Dendritic cell treated with granulocyte-macrophage colony-stimulating factor and Interleukin-4, amounts not matched to agents 40 ng/mL and 50 ng/mL, for 4 days (primary cell): Measurements from ENCODE around the gene SERPINB2.

Experiments
- H3K27ac Mint-ChIP-seq: one replicate; pipeline ENCODE4 v1.8.0; 2022; ENCODE audit warnings: mild to moderate bottlenecking, mixed read lengths
- H3K27me3 Mint-ChIP-seq: one replicate; pipeline ENCODE4 v1.8.0; 2022; ENCODE audit warnings: mild to moderate bottlenecking, mixed read lengths
- H3K36me3 Mint-ChIP-seq: one replicate; pipeline ENCODE4 v1.8.0; 2022; ENCODE audit warnings: low read depth, mixed read lengths
- H3K4me1 Mint-ChIP-seq: one replicate; pipeline ENCODE4 v1.8.0; 2022; ENCODE audit warnings: low read depth, mixed read lengths
- H3K4me3 Mint-ChIP-seq: one replicate; pipeline ENCODE4 v1.8.0; 2022; ENCODE audit warnings: mild to moderate bottlenecking, moderate library complexity, mixed read lengths
- H3K9me3 Mint-ChIP-seq: one replicate; pipeline ENCODE4 v1.8.0; 2022; ENCODE audit warnings: mixed read lengths
- intact Hi-C: fragments of 100-400 bp; cut with micrococcal nuclease; formaldehyde crosslinking; loops from one replicate; pipeline ENCODE4 v1.15.0; 2022

The SERPINB2 gene

GRCh38 chr18:63872586-63872985 lies 14.9 kb upstream of the SERPINB2 start:
- intact Hi-C loops = no loop called here
- peaks cover 22% of the 10 kb centered on the region for H3K4me1 Mint-ChIP-seq
- peaks cover 16% of the 10 kb centered on the region for H3K9me3 Mint-ChIP-seq
- no peak overlapping the region for H3K4me3 Mint-ChIP-seq
- no peak overlapping the region for H3K27ac Mint-ChIP-seq
- H3K27me3 Mint-ChIP-seq = no peaks in the 10 kb centered on the region
- H3K36me3 Mint-ChIP-seq = no peaks in the 10 kb centered on the region

GRCh38 chr18:63878343-63878742 lies 9.2 kb upstream of the SERPINB2 start:
- Mint-ChIP-seq H3K9me3 (no peaks in the 10 kb centered on the region), H3K27ac (no peak overlapping the region), H3K4me1 (peaks cover 30% of the 10 kb centered on the region), H3K36me3 (no peaks in the 10 kb centered on the region), H3K27me3 (no peaks in the 10 kb centered on the region), H3K4me3 (no peak overlapping the region)
- intact Hi-C loops = no loop called here

DNA sequence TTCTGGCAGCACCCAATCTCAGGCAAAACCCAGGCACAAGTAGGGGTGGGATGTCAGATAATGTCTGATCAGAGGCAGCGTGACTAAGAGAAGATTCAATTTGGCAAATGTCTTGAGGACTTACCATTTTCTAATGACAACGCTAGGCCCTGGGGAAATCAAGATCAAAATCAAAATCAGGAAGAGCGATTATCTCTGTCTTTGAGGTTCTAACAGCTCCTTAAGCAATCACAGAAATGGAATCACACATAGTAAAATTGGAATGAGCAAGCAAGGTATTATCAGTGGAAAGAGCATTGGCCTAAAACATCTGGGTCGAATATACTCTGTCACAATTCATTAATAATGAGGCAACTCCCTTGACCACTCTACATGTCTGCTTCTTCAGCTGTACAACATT lies 8.6 kb upstream of the SERPINB2 start:
- no peak overlapping the region for H3K27ac Mint-ChIP-seq
- no peaks in the 10 kb centered on the region for H3K36me3 Mint-ChIP-seq

GRCh38 chr18:63879709-63880108 lies 7.8 kb upstream of the SERPINB2 start:
- H3K4me3 Mint-ChIP-seq = no peak overlapping the region
- H3K4me1 Mint-ChIP-seq = peaks cover 36% of the 10 kb centered on the region
- H3K36me3 Mint-ChIP-seq = no peaks in the 10 kb centered on the region
- no peaks in the 10 kb centered on the region for H3K9me3 Mint-ChIP-seq
- no peak overlapping the region for H3K27ac Mint-ChIP-seq
- intact Hi-C loops = no loop called here
- H3K27me3 Mint-ChIP-seq = no peaks in the 10 kb centered on the region

More for the DNA sequence above, 8.6 kb upstream of the SERPINB2 start:
- H3K4me1 Mint-ChIP-seq = peaks cover 30% of the 10 kb centered on the region
- H3K9me3 Mint-ChIP-seq = no peaks in the 10 kb centered on the region
- H3K27me3 Mint-ChIP-seq = no peaks in the 10 kb centered on the region
- H3K4me3 Mint-ChIP-seq = no peak overlapping the region
- intact Hi-C loops = no loop called here

DNA sequence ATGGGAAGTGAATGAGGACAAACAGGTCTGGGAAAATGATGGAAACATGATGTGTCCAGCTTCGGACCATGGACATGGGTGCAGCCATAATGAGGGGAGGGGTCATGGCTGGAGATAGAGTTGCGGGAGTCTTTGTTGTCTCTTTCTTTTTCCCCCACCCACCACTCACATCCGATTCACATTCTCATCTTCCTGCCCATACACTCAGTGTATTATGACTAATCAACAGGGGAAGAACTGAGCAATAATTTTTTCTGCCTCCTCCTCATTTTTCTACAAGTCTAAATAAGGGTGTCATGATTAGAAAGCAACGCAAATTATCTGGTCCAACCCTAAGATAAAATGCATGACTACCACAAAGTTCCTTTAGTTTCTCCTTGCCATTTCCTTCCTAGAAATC lies 5.7 kb upstream of the SERPINB2 start:
- intact Hi-C loops = no loop called here
- peaks cover 42% of the 10 kb centered on the region for H3K4me1 Mint-ChIP-seq
- no peaks in the 10 kb centered on the region for H3K9me3 Mint-ChIP-seq
- no peaks in the 10 kb centered on the region for H3K36me3 Mint-ChIP-seq
- no peak overlapping the region for H3K4me3 Mint-ChIP-seq
- no peaks in the 10 kb centered on the region for H3K27me3 Mint-ChIP-seq
- no peak overlapping the region for H3K27ac Mint-ChIP-seq

GRCh38 chr18:63882333-63883141 lies 5.0 kb upstream of the SERPINB2 start:
- intact Hi-C loops = no loop called here
- Mint-ChIP-seq H3K9me3 (no peaks in the 10 kb centered on the region), H3K27me3 (no peaks in the 10 kb centered on the region), H3K4me1 (peaks cover 44% of the 10 kb centered on the region), H3K36me3 (no peaks in the 10 kb centered on the region), H3K4me3 (no peak overlapping the region), H3K27ac (no peak overlapping the region)

DNA sequence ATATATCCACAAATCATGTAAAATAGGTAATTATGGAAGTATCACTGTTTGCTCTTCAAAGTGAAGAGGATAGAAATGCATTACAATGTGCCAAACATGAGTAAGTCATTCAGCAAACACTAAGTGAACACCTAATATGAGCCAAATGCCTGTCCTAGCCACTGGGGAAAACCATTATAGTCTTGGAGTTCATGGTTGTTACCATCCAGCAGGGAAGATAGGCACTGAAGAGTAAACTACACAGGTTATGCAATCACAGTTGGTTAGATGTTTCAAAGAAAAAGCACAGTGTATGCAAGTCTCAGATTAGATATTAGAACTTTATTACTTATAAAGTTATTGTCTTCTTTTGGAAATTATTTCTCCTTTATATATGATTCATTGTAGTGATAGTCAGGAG lies 3.9 kb upstream of the SERPINB2 start:
- H3K27ac Mint-ChIP-seq = no peak overlapping the region
- H3K4me1 Mint-ChIP-seq = peaks cover 46% of the 10 kb centered on the region
- no peaks in the 10 kb centered on the region for H3K9me3 Mint-ChIP-seq
- intact Hi-C loops = no loop called here
- H3K36me3 Mint-ChIP-seq = no peaks in the 10 kb centered on the region
- no peak overlapping the region for H3K4me3 Mint-ChIP-seq
- H3K27me3 Mint-ChIP-seq = no peaks in the 10 kb centered on the region

GRCh38 chr18:63888470-63889190 lies 1.1 kb downstream of the SERPINB2 start:
- H3K9me3 Mint-ChIP-seq = no peaks in the 10 kb centered on the region
- no peaks in the 10 kb centered on the region for H3K27me3 Mint-ChIP-seq
- no peaks in the 10 kb centered on the region for H3K36me3 Mint-ChIP-seq
- H3K4me1 Mint-ChIP-seq = peaks cover 64% of the 10 kb centered on the region
- H3K4me3 Mint-ChIP-seq = no peak overlapping the region
- intact Hi-C loops = no loop called here
- H3K27ac Mint-ChIP-seq = no peak overlapping the region

DNA sequence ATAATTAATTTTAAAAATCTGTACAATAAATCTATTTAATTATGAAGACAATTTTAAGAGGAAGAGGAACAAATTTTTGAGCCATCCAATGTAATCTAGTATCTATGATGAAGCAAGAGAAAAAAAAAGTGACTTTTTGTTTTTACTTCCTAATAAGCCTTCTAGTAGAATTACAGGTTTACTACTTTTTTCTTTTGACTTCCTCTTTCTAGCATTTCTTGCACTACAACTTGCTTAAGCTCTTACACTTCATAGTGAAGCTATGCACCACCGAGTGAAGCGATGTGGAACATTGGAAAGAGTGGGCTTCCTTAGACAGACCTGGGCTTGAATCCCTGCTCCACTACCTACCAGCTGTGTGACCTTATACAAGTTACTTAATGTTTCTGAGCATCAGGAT lies 2.1 kb downstream of the SERPINB2 start:
- H3K36me3 Mint-ChIP-seq = no peaks in the 10 kb centered on the region
- H3K9me3 Mint-ChIP-seq = no peaks in the 10 kb centered on the region
- intact Hi-C loops = loop anchor here (2.0 to 5.0 kb wide), 2 partner anchors 47 to 108 kb away; no protein-coding TSS in a partner anchor

GRCh38 chr18:63890237-63890949 lies 2.9 kb downstream of the SERPINB2 start:
- Mint-ChIP-seq H3K27me3 (no peaks in the 10 kb centered on the region), H3K27ac (no peak overlapping the region), H3K4me1 (peaks cover 75% of the 10 kb centered on the region), H3K36me3 (no peaks in the 10 kb centered on the region), H3K4me3 (no peak overlapping the region), H3K9me3 (no peaks in the 10 kb centered on the region)
- intact Hi-C loops = loop anchor here (2.0 to 5.0 kb wide), 2 partner anchors 46 to 107 kb away; no protein-coding TSS in a partner anchor

More for the DNA sequence above, 2.1 kb downstream of the SERPINB2 start:
- Mint-ChIP-seq H3K27me3 (no peaks in the 10 kb centered on the region), H3K27ac (no peak overlapping the region), H3K4me1 (peaks cover 69% of the 10 kb centered on the region), H3K4me3 (no peak overlapping the region)

DNA sequence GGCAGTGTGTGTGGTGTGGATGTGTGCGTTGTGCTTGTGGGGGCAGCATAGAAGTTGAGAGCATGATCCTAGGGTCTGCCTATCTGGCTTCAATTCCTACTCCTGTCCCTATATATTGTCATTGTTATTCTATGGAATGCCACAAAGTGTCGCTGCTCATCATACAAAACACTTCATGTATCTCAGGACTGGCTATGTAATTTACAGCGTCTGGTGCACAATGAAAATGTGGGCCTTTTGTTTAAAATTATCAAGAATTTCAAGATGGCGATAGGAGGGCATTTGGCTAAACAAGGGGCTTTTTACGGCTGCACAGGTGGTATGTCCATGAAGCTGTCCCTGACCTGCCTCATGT lies 3.4 kb downstream of the SERPINB2 start:
- H3K27ac Mint-ChIP-seq = peak overlapping the region; percentile 62
- H3K36me3 Mint-ChIP-seq = no peaks in the 10 kb centered on the region
- no peak overlapping the region for H3K4me3 Mint-ChIP-seq
- H3K4me1 Mint-ChIP-seq = peaks cover 80% of the 10 kb centered on the region
- intact Hi-C loops = loop anchor here (1.0 to 5.0 kb wide), 3 partner anchors 46 to 106 kb away; no protein-coding TSS in a partner anchor
- H3K9me3 Mint-ChIP-seq = no peaks in the 10 kb centered on the region
- no peaks in the 10 kb centered on the region for H3K27me3 Mint-ChIP-seq

DNA sequence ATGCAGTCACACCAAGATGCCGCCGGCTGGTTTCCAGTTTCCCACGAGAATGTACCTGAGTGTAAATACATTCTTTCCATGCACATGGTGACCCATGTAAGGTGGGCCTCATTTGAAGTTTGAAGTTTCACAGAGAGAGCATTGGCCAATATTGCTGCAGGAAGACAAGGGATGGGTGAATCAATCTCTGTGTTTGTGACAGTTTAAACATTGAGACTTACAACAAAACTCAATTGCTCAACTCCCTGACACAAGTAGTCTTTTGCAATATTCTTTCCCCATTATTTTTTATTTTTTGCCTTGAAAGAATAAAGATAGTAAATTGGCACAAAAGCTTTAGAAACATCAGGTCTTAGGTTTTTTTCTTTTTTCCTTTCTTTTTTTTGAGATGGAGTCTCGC lies 5.1 kb downstream of the SERPINB2 start:
- peaks cover 83% of the 10 kb centered on the region for H3K4me1 Mint-ChIP-seq
- no peaks in the 10 kb centered on the region for H3K27me3 Mint-ChIP-seq
- H3K9me3 Mint-ChIP-seq = no peaks in the 10 kb centered on the region
- no peak overlapping the region for H3K4me3 Mint-ChIP-seq
- H3K36me3 Mint-ChIP-seq = no peaks in the 10 kb centered on the region
- intact Hi-C loops = loop anchor here (5.0 kb wide), 1 partner anchor 105 kb away; no protein-coding TSS in a partner anchor
- H3K27ac Mint-ChIP-seq = no peak overlapping the region

- Mint-ChIP-seq H3K27ac (peak overlapping the region; percentile 50), H3K36me3 (no peaks in the 10 kb centered on the region), H3K4me3 (no peak overlapping the region), H3K27me3 (no peaks in the 10 kb centered on the region), H3K4me1 (peaks cover 83% of the 10 kb centered on the region), H3K9me3 (no peaks in the 10 kb centered on the region)
- intact Hi-C loops = loop anchor here (5.0 kb wide), 1 partner anchor 103 kb away; no protein-coding TSS in a partner anchor
These were observed 6.7 kb downstream of the SERPINB2 start for GRCh38 chr18:63894106-63894772.
